Dedifferentiated amniotic fluid mesenchymal stem cell (primary cell): ENCODE data around the gene GCFC2.
"Not testable (repeated sequence)": the region's sequence is repeated elsewhere in the genome, so short reads cannot be mapped to it uniquely, and the experiment has no call there.

Experiments
- DNase-seq: peaks from one replicate; pipeline ENCODE4 v3.0.0-alpha.2; 2016; ENCODE audit errors: extremely low spot score

The GCFC2 gene

GRCh38 chr2:75680402-75680801 lies 30.3 kb downstream of the GCFC2 start:
- DNase-seq: no peak

DNA sequence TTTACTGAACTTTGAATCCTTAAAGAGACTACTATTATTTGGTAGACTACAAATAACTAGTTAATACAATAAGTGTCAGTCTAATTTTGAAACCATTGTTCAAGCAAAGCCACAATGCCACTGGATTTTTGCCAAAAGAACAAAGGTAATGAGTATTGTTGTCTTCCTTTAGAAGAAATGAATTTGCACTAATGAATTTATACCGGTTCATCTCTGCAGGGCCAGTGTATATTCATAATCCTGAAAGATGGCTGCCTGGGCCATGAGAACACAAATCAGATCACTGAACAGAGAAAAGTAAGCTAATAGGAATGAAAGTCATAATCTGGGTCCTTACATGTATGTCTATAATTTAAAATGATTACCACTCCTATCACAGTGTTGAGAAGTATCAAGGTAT lies 31.2 kb downstream of the GCFC2 start:
- DNase-seq: no peak

DNA sequence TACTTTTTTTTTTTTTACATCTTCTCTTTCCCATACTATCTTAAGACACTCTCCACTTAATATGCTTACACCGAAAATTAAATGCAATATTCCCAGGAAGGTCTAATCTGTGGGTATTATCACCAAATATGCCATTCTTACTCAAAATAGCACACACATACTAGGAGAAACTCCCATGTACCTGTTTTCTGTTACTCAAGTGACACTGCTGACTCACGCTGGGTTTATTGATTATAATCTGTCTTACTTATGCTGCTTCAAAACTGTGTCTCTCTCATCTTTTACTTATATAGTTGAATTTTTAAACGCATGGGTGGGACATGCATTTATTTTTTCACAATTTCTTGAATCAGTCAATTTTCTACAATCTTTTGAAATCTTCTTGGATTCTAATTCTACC lies 34.3 kb downstream of the GCFC2 start:
- DNase-seq: no peak

DNA sequence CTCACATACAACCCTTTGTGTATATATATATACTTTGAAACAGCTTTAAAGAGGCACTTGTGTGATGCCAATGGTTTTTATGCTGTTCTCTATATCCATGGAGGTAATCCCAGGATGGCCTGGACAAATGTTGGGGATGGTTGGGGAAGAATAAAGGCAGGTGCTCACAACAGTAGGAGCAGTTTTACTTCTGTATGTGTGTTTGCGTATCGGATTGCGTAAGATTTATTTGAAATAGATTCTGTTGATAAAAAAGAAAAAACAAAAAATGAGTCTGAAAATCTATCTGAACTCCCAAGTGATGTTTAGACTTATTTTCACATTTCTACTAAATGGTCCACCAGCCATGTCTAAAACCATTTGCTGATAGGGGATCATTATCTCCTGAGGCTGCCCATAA lies 34.8 kb downstream of the GCFC2 start:
- no peak for DNase-seq

- DNase-seq: not testable (repeated sequence)
These were observed 35.3 kb downstream of the GCFC2 start for GRCh38 chr2:75675423-75675822.

GRCh38 chr2:75667884-75668283 lies 42.8 kb downstream of the GCFC2 start:
- no peak for DNase-seq

GRCh38 chr2:75666911-75667310 lies 43.8 kb downstream of the GCFC2 start:
- no peak for DNase-seq

GRCh38 chr2:75657798-75658197 lies 52.9 kb downstream of the GCFC2 start:
- no peak for DNase-seq

DNA sequence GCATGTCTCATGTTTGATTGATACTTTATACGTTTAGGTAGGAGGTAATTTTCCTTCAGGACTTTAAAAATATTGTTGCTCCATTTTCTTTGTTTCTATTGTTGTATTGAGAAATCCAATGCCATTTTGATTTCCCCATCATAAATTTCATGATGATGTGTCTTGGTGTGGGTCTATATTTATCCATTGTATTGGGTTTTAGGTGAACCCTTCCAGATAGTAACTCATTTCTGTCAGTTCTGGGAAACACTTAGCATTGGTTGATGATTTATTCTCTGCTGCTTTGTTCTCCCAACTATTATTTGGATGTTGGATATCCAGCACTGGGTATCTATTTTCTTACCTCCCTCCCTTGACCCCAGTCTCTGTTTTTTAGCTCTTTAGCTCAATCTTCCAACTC lies 54.2 kb downstream of the GCFC2 start:
- DNase-seq: no peak

- DNase-seq: no peak
These were observed 54.9 kb downstream of the GCFC2 start for GRCh38 chr2:75655861-75656260.

GRCh38 chr2:75654012-75654411 lies 56.7 kb downstream of the GCFC2 start:
- no peak for DNase-seq

DNA sequence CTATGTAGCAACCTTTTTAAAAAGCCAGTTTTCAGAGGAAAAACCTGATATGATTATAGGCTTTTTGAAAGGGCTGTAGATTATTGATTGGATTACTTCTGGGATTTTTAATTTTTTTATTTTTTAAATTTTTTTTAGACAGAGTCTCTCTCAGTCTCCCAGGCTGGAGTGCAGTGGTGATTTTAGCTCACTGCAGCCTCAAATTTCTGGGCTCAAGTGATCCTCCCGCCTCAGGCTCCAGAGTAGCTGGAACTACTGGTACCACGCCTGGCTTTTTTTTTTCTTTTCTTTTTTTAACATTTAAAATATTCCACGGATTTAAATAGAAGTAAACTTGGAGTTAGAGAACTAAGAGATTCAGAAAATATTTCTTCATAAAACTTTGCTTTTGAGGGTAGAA lies 62.9 kb downstream of the GCFC2 start:
- no peak for DNase-seq

DNA sequence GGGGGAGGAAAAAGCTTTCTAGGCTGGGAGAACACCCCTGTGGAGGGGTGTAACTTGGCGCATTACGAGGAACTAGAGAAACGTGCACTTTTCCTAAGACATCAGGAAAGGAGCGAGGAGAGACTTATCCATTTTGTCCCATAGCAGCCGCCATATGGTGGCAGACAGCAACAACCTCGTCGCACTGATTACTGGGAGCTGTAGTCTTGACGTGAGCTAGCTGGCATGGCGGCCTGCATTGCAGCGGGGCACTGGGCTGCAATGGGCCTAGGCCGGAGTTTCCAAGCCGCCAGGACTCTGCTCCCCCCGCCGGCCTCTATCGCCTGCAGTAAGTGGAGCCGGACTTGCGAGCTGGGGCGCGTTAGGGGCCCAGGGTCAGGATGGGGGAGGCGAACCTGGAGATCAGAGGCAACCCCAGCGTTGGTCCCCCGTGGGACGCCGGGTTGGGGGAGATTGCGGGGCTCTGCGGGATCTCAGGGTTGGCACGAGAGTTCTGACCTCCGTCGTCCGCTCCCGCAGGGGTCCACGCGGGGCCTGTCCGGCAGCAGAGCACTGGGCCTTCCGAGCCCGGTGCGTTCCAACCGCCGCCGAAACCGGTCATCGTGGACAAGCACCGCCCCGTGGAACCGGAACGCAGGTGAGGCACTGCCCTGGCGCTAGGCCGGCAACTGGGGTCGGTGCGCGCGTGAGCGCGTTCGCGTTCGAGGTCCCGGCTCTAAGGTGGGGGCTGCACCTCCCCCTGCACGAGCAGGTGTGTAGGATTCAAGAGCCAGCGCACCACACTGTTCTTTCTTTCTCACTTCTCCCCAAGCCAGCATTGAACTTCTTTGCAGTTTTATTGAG lies 63.9 kb downstream of the GCFC2 start, which contains the start of gene MRPL19:
Gene MRPL19 (plus strand): TSS at position 201 of the 843 bp plus-strand sequence. CDS start 25 bp downstream, at position 226.
- DNase-seq: peak; percentile 88

GRCh38 chr2:75646090-75646582 lies 64.6 kb downstream of the GCFC2 start:
- no peak for DNase-seq

- no peak for DNase-seq
These were observed 65.1 kb downstream of the GCFC2 start for GRCh38 chr2:75645643-75646042.

- no peak for DNase-seq
These were observed 66.7 kb downstream of the GCFC2 start for GRCh38 chr2:75643980-75644379.

DNA sequence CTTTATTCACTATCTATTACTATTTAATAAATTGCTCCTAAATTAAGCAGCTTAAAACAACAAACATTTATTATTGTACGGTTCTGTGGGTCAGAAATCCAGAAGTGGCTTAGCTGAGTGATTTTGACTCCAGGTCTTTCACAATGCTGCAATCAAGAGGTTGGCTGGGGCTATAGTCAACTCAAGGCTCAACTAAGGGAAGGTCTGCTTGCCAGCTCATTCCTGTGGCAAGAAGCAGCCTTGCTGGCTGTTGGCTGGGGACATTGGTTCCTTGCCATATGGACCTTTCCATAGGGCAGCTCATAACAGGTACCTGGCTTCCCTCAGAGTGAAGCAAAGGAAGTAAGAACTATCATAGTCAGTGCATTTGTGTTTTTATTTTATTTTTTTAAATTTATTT lies 69.1 kb downstream of the GCFC2 start:
- DNase-seq: no peak

DNA sequence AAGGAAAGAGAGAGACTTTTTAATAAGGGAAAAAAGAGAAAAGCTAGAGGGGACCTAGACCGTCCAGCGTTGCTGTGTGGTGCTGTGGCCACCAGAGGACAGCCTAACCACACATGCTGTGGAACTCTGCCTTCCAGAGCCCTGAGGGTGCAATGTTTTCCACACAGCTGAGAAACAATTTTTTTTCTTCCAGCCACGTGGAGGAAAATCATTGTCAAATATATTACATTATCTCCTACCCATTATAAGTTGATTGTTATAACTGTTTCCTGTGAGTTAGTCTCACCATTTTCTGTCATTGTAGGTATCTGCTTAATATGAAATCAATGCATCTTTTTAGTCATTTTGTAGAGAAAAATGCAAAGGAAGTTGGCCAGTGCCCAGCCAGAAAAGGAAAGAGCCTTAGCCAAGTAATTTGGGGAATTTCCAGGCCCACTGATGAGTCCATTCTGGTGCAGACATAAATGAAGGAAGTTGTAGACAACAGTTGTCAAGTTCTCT lies 70.0 kb downstream of the GCFC2 start:
- peak; percentile 84 for DNase-seq

DNA sequence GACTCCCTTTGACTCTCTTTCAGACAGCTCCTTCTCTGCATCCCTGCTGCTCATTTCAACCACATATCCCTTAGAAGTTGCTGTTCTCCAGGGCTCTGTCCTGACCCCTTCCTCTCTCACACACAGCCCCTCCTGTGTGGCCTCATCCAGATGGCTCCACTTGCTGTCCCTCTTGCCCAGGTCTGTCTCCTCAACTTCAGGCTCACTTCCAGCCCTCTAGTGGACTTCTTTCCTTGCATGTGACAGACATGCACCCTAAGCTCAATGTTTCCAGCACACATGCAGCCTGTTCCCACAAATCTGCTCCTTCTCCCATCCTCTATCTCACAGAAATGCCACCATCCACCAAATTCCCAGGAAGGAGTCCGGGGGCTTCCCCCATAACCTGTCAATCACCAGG lies 73.1 kb downstream of the GCFC2 start:
- DNase-seq: no peak

DNA sequence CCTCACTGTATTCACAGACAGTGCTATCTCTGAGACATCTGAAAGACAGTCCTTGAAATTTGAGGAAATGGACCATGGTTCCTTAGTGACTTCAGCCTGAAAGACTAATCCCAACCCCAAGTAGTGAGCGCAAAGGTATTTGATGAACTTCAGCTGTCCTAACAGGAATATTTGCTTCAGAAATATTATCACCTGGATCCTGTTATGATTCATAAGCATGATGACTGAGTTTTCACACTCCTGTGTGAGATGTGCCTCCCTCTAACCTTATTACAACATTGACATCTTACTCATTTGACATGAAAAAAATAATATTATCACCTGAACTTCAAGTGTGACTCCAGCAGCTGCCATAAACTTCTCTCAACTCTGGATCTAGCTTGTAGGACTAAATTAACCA lies 75.8 kb downstream of the GCFC2 start:
- no peak for DNase-seq

- no peak for DNase-seq
These were observed 77.1 kb downstream of the GCFC2 start for GRCh38 chr2:75633620-75634019.

DNA sequence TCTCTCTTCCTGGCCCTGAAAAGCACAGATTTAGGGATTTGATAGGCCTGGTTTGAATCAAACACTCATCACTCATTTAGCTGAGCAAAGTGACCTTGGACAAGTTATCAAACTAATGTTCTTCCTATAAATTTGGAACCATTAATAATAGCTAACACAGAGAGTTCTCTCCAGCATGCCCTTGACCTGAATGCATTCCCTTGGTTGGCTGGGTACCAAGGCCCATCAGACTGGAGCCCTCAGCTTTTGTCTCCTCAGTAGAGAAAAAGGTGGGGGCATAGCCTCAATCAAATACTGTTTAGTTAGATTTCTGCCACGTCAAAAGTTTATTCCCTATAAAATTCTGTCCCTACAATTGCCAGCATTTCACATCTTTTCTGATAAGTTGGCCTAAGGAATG lies 77.9 kb downstream of the GCFC2 start:
- no peak for DNase-seq

- no peak for DNase-seq
These were observed 78.5 kb downstream of the GCFC2 start for GRCh38 chr2:75632091-75632701.
